GM12891 (cell line): ENCODE data around the gene SCRG1.

Experiments used
- PAX5 ChIP-seq: IDR thresholded peaks from 2 replicates; pipeline ENCODE4 v1.6.1; 2011; ENCODE audit warnings: low read length, moderate library complexity, mild to moderate bottlenecking; ENCODE audit not compliant: insufficient read depth, severe bottlenecking
- POLR2A ChIP-seq: IDR thresholded peaks from 2 replicates; pipeline ENCODE4 v1.6.1; 2011; ENCODE audit warnings: low read depth, low read length, control low read depth
- POLR2AphosphoS5 ChIP-seq: IDR thresholded peaks from 2 replicates; pipeline ENCODE4 v1.6.1; 2011; ENCODE audit warnings: low read depth, low read length, control low read depth
- TAF1 ChIP-seq: IDR thresholded peaks from 2 replicates; pipeline ENCODE4 v1.6.1; 2011; ENCODE audit warnings: low read depth, low read length, control low read depth

- no peak for TF ChIP-seq TAF1
- TF ChIP-seq POLR2A, result no peak
- no peak for TF ChIP-seq POLR2AphosphoS5
- TF ChIP-seq PAX5, result no peak
These were observed 38.2 kb downstream of the SCRG1 start for GRCh38 chr4:173360587-173361221.
